Natural killer cell treated with Interleukin-12 subunit alpha and Interleukin-12 subunit beta and Interleukin-15 and Interleukin-18, amount 100 ng/mL, for 72 hours (primary cell): ENCODE data around the gene JAKMIP2. TPM values are rescaled to one million over a fixed set of nuclear protein-coding genes. Genes with fewer than 3 reads are reported as not detected.

Experiments
- ATAC-seq, 2 donors: fragments of 150-1000 bp; cut with Tn5 transposase in 1 of 2; sonication (Bioruptor Pico), chemical (Tn5 transposase) in 1 of 2; 2 replicates each; pipeline ENCODE4 v1.10.0; 2021
- DNase-seq: peaks from one replicate; pipeline ENCODE4 v3.0.0; 2022; ENCODE audit warnings: low spot score
- H3K27ac Mint-ChIP-seq, 2 donors: 1 replicate in 1 of 2; 2 replicates in 1 of 2; pipeline ENCODE4 v1.8.0; 2022; ENCODE audit warnings: mixed read lengths in 2 of 2, mild to moderate bottlenecking in 1 of 2, moderate library complexity in 1 of 2
- H3K27me3 Mint-ChIP-seq, 2 donors: 1 replicate in 1 of 2; 2 replicates in 1 of 2; pipeline ENCODE4 v1.8.0; 2022; ENCODE audit warnings: mixed read lengths in 2 of 2
- H3K36me3 Mint-ChIP-seq: one replicate; pipeline ENCODE4 v1.8.0; 2022; ENCODE audit warnings: mixed read lengths
- H3K4me1 Mint-ChIP-seq, 2 donors: 1 replicate in 1 of 2; 2 replicates in 1 of 2; pipeline ENCODE4 v1.8.0; 2022; ENCODE audit warnings: low read depth in 2 of 2, mixed read lengths in 2 of 2, mild to moderate bottlenecking in 1 of 2
- H3K4me3 Mint-ChIP-seq: one replicate; pipeline ENCODE4 v1.8.0; 2022; ENCODE audit warnings: mixed read lengths
- H3K9me3 Mint-ChIP-seq: 2 replicates; pipeline ENCODE4 v1.8.0; 2022; ENCODE audit warnings: mixed read lengths
- total RNA-seq, 2 donors: library from RNA; stranded (reverse); gene quantifications; one replicate each; pipeline ENCODE4 v1.2.3, GENCODE V29; 2022

Gene JAKMIP2
- total RNA-seq, 2 donors from 2014 or later, result 5.5 to 6.8 TPM

DNA sequence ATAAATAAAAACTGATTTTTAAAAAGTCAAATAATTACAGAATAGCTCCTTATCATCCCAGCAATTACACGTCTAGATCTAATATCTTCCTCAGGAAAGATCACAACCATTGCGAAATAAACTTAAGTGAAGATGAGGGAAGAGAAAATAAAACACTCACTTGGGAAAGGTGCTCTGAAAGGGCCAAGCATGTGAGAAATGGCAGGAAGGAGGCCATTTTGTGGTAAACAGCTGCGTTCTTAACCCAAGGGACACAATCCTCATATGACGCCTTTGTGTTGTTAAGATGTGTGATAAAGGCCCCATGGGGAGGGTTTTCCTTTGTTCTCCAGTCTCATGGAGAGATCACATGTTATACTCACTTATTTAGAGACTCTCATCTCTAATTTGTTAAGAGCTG lies 32.5 kb downstream of the JAKMIP2 start:
- Mint-ChIP-seq H3K4me3 (no peak overlapping the region), H3K27ac (peak overlapping the region in 1 of 2 donors; percentile 77), H3K27me3 (no peaks in the 10 kb centered on the region), H3K9me3 (no peaks in the 10 kb centered on the region), H3K4me1 (peaks cover 24 to 35% of the 10 kb centered on the region in 2 donors), H3K36me3 (no peaks in the 10 kb centered on the region)
- no peak for DNase-seq
- no peak for ATAC-seq

DNA sequence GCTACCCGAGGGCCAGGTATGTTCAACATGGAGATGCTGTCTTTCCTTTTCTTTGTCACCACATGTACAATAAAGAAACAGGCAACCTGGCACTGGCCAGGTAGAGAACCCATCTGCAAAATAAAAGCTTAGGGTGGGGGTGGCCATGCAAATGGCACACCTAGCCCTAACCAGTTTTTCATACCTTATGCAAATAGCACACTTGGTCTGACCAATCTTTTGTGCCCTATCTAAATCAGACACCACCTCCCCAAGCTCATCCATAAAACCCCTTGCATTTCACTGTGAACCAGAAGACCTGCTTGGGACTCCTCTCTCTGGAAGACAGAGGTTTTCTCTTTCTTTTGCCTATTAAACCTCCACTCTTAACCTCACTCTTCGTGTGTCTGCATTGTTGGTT lies 33.9 kb downstream of the JAKMIP2 start:
- Mint-ChIP-seq H3K4me1 (peaks cover 19 to 27% of the 10 kb centered on the region in 2 donors), H3K9me3 (no peaks in the 10 kb centered on the region), H3K36me3 (no peaks in the 10 kb centered on the region), H3K27ac (no peak overlapping the region), H3K4me3 (no peak overlapping the region), H3K27me3 (no peaks in the 10 kb centered on the region)
- no peak for DNase-seq
- no peak for ATAC-seq

DNA sequence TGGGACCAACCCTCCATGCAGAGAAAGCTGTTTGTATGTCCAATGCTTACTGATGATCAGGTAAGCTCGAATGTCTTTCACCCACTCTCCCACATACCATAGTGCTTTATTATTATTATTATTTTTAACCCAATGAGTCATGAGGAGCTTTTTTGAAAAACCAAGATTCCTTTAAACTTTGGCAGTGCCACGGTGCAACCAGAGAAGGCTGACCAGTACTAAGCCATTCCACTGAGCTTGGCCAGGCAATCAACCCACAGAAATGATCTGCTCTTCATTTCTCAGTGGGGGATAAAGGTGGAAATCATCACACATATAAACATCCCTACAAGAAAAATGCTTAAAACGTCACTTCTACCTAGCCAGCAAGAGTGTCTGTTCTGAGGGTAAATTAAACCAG lies 35.5 kb downstream of the JAKMIP2 start:
- H3K36me3 Mint-ChIP-seq, result no peaks in the 10 kb centered on the region
- ATAC-seq (no peak), DNase-seq (no peak)
- peaks cover 14 to 16% of the 10 kb centered on the region in 2 donors for H3K4me1 Mint-ChIP-seq
- no peaks in the 10 kb centered on the region for H3K9me3 Mint-ChIP-seq
- H3K27me3 Mint-ChIP-seq, result no peaks in the 10 kb centered on the region
- no peak overlapping the region for H3K4me3 Mint-ChIP-seq
- H3K27ac Mint-ChIP-seq, result no peak overlapping the region

DNA sequence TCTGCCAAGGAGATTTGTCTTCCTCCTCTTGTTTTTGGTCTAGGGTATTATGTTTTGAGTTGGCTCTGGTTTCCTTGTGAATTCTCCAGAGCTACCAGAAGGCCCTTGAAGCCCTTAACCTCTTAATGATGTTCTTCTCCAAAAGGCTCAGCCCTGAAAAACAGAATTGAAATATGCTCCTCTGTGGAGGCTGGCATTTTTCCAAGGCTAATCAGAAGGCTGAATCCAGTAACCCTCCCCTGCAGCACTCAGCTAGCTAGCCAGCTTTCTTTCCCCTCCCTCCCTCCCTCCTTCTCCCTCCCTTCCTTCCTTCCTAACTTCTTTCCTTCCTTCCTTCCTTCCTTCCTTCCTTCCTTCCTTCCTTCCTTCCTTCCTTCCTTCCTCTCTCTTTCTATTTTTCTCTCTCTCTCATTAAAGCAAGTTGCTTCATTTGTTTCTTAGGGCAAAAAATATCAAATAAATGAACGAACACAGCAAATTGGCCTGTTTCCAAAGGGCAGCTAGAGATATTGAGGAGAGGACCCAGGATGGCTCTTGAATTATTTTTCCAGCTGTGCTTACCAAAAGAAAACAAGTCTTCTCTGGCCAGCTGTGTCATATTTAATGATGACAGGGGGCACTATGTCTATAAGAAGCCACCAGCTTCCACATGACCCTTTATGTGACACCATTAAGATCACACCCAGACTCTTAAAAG lies 38.7 kb downstream of the JAKMIP2 start:
- no peak for DNase-seq
- H3K4me1 Mint-ChIP-seq, result peaks cover 7% of the 10 kb centered on the region in 2 donors
- H3K27ac Mint-ChIP-seq, result peak overlapping the region in 1 of 2 donors; percentile 16
- H3K36me3 Mint-ChIP-seq, result no peaks in the 10 kb centered on the region
- H3K4me3 Mint-ChIP-seq, result no peak overlapping the region
- no peaks in the 10 kb centered on the region for H3K9me3 Mint-ChIP-seq
- no peak for ATAC-seq
- H3K27me3 Mint-ChIP-seq, result no peaks in the 10 kb centered on the region

DNA sequence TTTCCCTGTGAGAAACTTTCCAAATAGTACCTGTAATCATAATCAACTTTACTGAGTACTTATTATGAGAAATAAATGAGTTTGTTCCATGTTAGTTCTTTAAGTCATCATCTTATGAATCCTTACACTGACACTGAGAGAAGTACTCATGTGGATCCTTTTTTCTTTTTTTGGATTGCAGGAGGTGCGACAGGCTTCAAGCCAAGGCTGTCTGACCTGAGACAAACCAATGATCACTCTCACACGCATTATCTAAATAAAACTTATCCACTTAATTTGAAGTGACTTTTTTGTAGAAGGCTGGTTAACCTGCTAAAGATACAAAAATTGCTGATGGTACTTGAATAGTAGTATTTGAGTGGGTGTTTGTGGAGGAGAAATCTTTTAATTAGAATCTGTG lies 39.5 kb downstream of the JAKMIP2 start:
- no peaks in the 10 kb centered on the region for H3K36me3 Mint-ChIP-seq
- no peak overlapping the region for H3K27ac Mint-ChIP-seq

DNA sequence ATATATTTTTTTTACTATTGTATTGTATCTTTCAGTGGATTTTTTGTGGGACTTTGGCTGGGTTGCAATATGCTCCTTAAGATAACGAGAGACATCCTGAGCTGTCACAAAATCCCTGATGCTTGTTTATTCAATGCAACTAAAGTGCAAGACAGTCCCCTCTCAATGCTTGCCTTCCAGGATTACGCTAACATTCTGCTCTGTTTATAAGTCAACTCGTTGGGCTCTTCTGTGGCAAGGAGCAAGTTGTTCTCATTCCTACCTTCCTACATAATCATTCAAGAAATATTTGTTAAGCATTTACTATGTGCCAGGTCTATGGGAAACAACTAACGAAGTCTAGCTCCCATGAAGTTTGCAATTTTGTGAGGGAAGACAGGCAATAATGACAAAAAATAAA lies 40.4 kb downstream of the JAKMIP2 start:
- no peaks in the 10 kb centered on the region for H3K9me3 Mint-ChIP-seq
- H3K4me1 Mint-ChIP-seq, result peaks cover 7 to 9% of the 10 kb centered on the region in 2 donors

More for the DNA sequence above, 39.5 kb downstream of the JAKMIP2 start:
- Mint-ChIP-seq H3K4me3 (no peak overlapping the region), H3K9me3 (no peaks in the 10 kb centered on the region), H3K4me1 (peaks cover 7 to 9% of the 10 kb centered on the region in 2 donors), H3K27me3 (no peaks in the 10 kb centered on the region)
- DNase-seq, result no peak
- no peak for ATAC-seq

DNA sequence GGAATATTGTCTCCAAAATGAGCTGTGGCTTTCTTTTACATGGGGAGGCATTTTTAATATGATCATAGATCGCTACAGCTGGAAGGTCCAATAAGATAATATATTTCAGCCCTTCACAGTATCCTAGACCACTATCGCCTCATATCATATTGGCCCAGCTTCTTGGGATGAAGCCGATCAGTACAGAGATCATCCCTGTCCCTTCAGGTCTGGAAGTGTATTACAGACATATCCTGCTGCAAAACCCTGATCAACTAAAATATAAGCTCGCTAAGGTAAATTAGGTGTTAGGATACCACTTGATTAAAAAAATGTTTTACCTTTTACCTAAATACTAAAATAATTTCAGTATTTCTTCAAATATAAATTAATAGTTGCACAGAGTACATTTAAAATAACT lies 41.7 kb downstream of the JAKMIP2 start:
- H3K4me3 Mint-ChIP-seq, result no peak overlapping the region
- ATAC-seq, result no peak
- no peaks in the 10 kb centered on the region for H3K36me3 Mint-ChIP-seq
- no peaks in the 10 kb centered on the region for H3K27me3 Mint-ChIP-seq
- no peaks in the 10 kb centered on the region for H3K9me3 Mint-ChIP-seq
- DNase-seq, result no peak
- peaks cover 7 to 9% of the 10 kb centered on the region in 2 donors for H3K4me1 Mint-ChIP-seq
- no peak overlapping the region for H3K27ac Mint-ChIP-seq

More for the DNA sequence above, 40.4 kb downstream of the JAKMIP2 start:
- Mint-ChIP-seq H3K36me3 (no peaks in the 10 kb centered on the region), H3K27ac (no peak overlapping the region), H3K4me3 (no peak overlapping the region), H3K27me3 (no peaks in the 10 kb centered on the region)
- ATAC-seq (no peak), DNase-seq (no peak)

DNA sequence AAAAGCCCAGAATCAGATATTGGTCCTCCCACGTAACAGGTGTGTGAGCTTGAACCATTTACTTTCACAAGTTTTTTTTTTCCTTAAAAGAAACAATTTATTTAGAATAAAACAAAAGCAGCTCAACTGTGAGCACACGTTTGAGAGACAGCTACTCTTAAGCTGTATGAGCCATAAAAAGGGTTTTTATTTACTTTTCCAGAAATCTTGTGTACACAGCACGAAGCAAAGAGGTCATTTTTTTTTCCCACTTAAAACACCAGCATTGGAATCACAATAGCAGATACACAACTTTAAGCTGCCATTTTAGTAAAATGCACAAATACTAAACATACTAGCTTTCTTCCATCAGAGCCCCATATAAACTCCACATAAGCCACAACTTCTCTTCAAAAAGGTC lies 44.6 kb downstream of the JAKMIP2 start:
- no peaks in the 10 kb centered on the region for H3K9me3 Mint-ChIP-seq
- H3K27ac Mint-ChIP-seq, result no peak overlapping the region
- no peaks in the 10 kb centered on the region for H3K36me3 Mint-ChIP-seq
- DNase-seq (no peak), ATAC-seq (no peak)
- H3K4me1 Mint-ChIP-seq, result peaks cover 9 to 25% of the 10 kb centered on the region in 2 donors
- no peaks in the 10 kb centered on the region for H3K27me3 Mint-ChIP-seq
- H3K4me3 Mint-ChIP-seq, result no peak overlapping the region

DNA sequence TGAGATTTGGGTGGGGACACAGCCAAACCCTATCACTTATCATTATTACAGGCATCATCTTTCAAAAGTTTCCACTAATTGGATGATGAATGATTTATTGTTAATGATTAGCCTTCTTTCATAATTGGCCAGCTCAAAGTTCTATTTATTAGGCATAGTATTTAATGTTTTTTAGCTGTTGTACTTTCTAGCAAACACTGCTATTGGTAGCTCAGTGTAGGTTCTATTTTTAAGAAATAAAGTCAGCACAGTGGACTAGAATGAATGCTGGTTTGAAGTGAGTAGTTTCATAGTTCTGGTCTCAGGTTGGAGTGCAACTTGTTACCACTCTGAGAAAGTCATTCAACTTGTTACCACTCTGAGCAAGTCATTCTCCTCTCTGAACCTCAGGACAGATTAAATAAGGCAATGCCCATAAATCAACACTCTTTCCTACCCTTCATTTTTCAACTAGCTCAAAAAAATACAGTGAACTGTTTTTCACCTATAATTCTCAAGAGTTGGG lies 46.9 kb downstream of the JAKMIP2 start:
- H3K4me3 Mint-ChIP-seq, result no peak overlapping the region
- H3K36me3 Mint-ChIP-seq, result no peaks in the 10 kb centered on the region
- ATAC-seq (no peak), DNase-seq (no peak)
- H3K27me3 Mint-ChIP-seq, result no peaks in the 10 kb centered on the region
- no peak overlapping the region for H3K27ac Mint-ChIP-seq
- peaks cover 16 to 24% of the 10 kb centered on the region in 2 donors for H3K4me1 Mint-ChIP-seq
- H3K9me3 Mint-ChIP-seq, result no peaks in the 10 kb centered on the region

DNA sequence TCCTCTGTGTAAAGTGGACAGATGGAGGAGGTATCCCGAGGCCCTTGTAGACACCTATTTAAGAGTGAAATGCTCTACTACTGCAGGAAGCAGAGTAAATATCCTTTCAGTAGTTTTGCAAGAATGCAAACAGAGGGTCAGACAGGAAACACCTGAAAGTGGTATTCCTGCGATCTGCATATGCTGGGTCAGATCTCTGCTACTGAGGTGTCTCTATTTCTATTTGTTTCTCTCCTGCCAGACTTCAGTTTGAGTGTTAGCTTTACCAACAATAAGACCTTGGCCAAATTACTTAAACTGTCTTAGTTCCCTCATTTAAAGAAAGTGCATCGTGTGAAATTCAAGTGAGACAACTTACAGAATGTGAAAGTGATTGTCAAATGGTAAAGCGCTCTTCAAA lies 47.6 kb downstream of the JAKMIP2 start:
- DNase-seq (no peak), ATAC-seq (no peak)
- peak overlapping the region in 1 of 2 donors; percentile 32 for H3K27ac Mint-ChIP-seq
- peaks cover 17 to 21% of the 10 kb centered on the region in 2 donors for H3K4me1 Mint-ChIP-seq
- H3K36me3 Mint-ChIP-seq, result no peaks in the 10 kb centered on the region
- H3K27me3 Mint-ChIP-seq, result no peaks in the 10 kb centered on the region
- H3K9me3 Mint-ChIP-seq, result no peaks in the 10 kb centered on the region
- no peak overlapping the region for H3K4me3 Mint-ChIP-seq

DNA sequence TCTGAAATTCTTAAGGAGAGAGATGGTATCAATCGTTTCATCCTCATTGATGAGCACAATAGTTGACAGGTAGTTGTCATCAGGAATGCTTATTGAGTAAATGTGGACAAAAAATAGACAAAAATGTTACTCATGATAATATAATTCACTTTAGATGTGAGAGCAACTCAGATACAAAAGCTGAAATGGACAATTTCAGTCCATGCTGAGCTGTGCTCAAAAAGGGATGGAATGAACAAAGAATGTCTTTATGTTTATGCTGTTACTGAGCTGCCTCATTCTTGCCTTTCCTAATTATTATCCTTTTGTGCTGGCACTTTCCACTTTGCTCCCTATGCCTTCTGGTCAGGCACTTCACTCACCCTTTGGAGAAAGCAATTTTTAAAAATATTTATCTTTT lies 49.5 kb downstream of the JAKMIP2 start:
- no peak overlapping the region for H3K27ac Mint-ChIP-seq
- no peaks in the 10 kb centered on the region for H3K27me3 Mint-ChIP-seq
- H3K4me3 Mint-ChIP-seq, result no peak overlapping the region
- H3K4me1 Mint-ChIP-seq, result peaks cover 21% of the 10 kb centered on the region in 2 donors
- peaks cover 2% of the 10 kb centered on the region for H3K9me3 Mint-ChIP-seq
- H3K36me3 Mint-ChIP-seq, result no peaks in the 10 kb centered on the region
- DNase-seq (no peak), ATAC-seq (no peak)

DNA sequence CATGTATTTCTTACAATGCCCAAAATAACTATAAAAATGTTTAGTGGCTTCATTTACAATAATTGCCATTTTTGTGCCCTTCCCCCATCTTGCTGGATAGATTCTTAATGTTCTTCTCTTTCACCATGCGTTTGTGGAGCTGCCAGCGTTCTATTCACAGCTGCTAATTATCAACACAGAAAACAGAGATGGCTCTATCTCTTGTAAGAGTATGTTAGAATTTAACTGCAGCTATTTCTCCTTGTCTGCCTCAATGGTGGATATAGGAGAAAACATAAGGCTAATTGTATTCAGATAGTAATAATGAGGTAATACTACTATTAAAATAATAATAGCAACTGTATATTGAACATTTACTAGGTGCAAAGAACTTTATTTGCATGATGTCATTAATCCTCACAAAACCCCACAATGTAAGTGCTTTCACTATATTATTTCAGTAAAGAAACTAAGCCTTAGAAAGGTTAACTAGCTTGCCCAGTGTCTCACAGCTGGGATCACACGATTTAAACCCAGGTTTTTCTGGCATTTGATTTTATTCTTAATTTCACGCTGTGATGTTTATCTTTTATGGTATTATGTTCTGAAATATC lies 50.1 kb downstream of the JAKMIP2 start:
- Mint-ChIP-seq H3K4me3 (no peak overlapping the region), H3K27me3 (no peaks in the 10 kb centered on the region), H3K36me3 (no peaks in the 10 kb centered on the region), H3K9me3 (peaks cover 2% of the 10 kb centered on the region), H3K4me1 (peaks cover 21% of the 10 kb centered on the region in 2 donors), H3K27ac (no peak overlapping the region)
- DNase-seq (no peak), ATAC-seq (no peak)

DNA sequence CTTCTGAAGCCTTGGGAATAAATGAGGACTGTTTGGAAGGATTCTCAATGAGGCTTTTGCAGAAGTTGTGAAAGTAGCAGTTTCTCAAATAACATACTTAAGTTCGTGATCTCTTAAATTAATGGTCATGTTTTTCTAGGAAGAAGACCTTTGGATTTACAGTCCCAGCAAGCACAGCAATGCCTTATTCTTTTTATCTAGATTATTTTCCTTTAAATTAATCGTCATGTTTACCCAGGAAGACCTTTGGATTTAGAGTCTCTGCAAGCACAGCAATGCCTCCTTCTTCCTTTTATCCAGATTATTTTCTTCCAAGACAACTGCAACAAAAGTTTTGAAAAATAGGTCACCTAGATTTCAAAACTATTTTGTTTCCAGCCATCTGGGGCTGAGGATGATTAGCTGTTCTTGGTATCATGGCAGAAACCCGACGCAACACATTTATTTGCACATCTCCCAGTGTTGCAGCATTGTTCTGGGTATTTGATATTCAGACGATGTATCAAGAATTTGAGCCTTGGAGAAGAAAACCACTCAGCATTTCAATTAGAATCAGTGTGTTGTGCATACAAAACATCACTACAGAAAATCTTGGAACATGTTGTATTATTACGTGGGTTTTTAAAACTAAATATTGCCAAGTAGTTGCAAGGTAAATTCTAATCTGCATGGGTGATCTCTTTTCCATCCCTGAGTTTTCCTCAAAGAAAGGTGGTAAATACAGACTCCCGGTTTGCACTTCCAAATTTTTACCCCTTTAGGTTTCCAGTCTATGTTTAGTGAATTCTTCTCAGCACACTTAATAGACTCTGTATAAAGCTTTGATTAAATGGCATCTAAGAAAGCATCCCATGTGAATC lies 50.9 kb downstream of the JAKMIP2 start:
- Mint-ChIP-seq H3K27ac (no peak overlapping the region), H3K4me1 (peaks cover 21% of the 10 kb centered on the region in 2 donors), H3K36me3 (no peaks in the 10 kb centered on the region), H3K4me3 (no peak overlapping the region), H3K9me3 (peaks cover 2% of the 10 kb centered on the region), H3K27me3 (no peaks in the 10 kb centered on the region)
- no peak for ATAC-seq
- no peak for DNase-seq

DNA sequence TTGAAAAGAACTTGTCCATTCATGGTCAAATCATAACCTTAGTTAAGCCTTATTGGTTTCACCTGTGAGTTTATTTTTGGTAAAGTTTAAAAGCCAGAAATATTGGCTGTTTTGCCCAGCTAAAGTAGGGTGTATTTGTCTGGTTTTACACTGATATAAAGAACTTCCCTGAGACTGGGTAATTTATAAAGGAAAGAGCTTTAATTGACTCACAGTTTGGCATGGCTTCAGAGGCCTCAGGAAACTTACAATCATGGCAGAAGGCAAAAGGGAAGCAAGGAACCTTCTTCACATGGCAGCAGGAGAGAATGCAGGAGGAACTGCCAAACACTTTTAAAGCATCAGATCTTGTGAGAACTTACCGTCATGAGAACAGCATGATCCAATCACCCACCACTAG lies 55.3 kb downstream of the JAKMIP2 start:
- H3K27ac Mint-ChIP-seq, result no peak overlapping the region
- peaks cover 4% of the 10 kb centered on the region for H3K9me3 Mint-ChIP-seq
- peaks cover 3% of the 10 kb centered on the region for H3K36me3 Mint-ChIP-seq
- DNase-seq (no peak), ATAC-seq (no peak)
- peaks cover 3 to 12% of the 10 kb centered on the region in 2 donors for H3K4me1 Mint-ChIP-seq
- no peaks in the 10 kb centered on the region for H3K27me3 Mint-ChIP-seq
- no peak overlapping the region for H3K4me3 Mint-ChIP-seq
